Measurements from ENCODE around the gene OSTM1. TPM values are rescaled to one million over a fixed set of nuclear protein-coding genes. Genes with fewer than 3 reads are reported as not detected.

OSTM1 gene
- total and polyA plus RNA-seq, 2 of the 13 experiments (the other 11 are each of a cell fraction or from before 2014, with no cell fraction given): 8.7 to 20.5 TPM

DNA sequence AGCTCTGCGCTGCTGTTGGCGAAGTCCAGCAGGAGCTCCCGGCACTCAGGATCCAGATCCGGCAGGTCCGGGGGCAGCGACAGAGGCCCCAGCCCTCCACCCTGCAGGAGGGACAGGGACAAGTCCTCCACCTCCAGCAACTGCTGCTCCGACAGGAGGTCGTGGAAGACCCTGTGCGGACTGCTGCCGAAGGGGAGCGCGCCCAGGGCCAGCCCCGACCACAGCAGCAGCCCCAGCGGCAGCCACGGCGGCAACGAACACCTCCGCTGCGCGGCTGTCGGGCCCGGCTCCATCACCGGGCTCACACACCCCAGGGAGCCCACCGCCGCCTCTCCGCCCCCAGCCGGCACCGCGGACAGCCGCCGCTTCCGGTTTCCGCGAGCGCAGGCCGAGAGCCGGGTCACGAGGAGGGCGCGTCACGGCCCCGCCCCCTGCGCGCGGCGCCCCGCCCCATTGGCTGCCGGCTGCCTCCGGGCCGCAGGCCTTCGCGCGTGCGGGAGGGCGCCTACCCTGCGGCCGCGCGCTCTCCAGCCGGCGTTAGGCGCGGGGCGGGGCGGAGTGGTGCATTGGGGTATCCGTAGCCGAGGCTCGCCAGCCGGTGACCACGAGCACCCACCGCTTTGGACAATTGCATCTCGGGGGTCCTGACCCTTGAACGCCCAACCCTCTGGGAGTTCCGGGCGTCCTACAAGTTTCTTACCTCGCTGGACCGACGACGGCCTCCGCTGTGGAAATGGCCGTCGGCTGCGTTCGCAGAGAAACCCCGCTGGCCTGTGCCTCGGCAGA, at the start of gene OSTM1 (continued):
- TF ChIP-seq ZNF513 (CRISPR knock-in tag; conservative IDR thresholded peaks at IDR 0.05): no peak
- TF ChIP-seq ARID5B (CRISPR knock-in tag; IDR thresholded peaks at IDR 0.05): no peak
- TF ChIP-seq ZNF33A (CRISPR knock-in tag; IDR thresholded peaks at IDR 0.05; ENCODE audit: borderline replicate concordance): no peak
- TF ChIP-seq, protein P1, sequence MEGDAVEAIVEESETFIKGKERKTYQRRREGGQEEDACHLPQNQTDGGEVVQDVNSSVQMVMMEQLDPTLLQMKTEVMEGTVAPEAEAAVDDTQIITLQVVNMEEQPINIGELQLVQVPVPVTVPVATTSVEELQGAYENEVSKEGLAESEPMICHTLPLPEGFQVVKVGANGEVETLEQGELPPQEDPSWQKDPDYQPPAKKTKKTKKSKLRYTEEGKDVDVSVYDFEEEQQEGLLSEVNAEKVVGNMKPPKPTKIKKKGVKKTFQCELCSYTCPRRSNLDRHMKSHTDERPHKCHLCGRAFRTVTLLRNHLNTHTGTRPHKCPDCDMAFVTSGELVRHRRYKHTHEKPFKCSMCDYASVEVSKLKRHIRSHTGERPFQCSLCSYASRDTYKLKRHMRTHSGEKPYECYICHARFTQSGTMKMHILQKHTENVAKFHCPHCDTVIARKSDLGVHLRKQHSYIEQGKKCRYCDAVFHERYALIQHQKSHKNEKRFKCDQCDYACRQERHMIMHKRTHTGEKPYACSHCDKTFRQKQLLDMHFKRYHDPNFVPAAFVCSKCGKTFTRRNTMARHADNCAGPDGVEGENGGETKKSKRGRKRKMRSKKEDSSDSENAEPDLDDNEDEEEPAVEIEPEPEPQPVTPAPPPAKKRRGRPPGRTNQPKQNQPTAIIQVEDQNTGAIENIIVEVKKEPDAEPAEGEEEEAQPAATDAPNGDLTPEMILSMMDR (CRISPR knock-in tag; IDR thresholded peaks at IDR 0.05): 0 out of 2 replicates have a peak, but pooled peaks have one; percentile 6
- TF ChIP-seq BCL3 (CRISPR knock-in tag; IDR thresholded peaks at IDR 0.05): peak; percentile 96
- peak; percentile 49 for TF ChIP-seq ASH2L (IDR thresholded peaks at IDR 0.05; ENCODE audit: insufficient read length, low read depth, low read length)
- peak; percentile 55; the same call in 1 of the 2 replicates for TF ChIP-seq GATAD1 (CRISPR knock-in tag; IDR thresholded peaks at IDR 0.05)
- TF ChIP-seq SP140L (CRISPR knock-in tag; IDR thresholded peaks at IDR 0.05; ENCODE audit: borderline replicate concordance): no peak; the same call in 1 of the 2 replicates
- TF ChIP-seq PHF8 (CRISPR knock-in tag; IDR thresholded peaks at IDR 0.05): peak; percentile 88
- TF ChIP-seq HMGXB4 (CRISPR knock-in tag; IDR thresholded peaks at IDR 0.05; ENCODE audit: borderline replicate concordance in 1 of 2, low read depth in 1 of 2): peak; percentile 52 to 57; a peak in 3 of 4 replicates
- TF ChIP-seq ZNF263 (CRISPR knock-in tag; IDR thresholded peaks at IDR 0.05): peak; percentile 74; the same call in 1 of the 2 replicates
- no peak for TF ChIP-seq ZMYM3 (CRISPR knock-in tag; IDR thresholded peaks at IDR 0.05)
- TF ChIP-seq, protein P2, sequence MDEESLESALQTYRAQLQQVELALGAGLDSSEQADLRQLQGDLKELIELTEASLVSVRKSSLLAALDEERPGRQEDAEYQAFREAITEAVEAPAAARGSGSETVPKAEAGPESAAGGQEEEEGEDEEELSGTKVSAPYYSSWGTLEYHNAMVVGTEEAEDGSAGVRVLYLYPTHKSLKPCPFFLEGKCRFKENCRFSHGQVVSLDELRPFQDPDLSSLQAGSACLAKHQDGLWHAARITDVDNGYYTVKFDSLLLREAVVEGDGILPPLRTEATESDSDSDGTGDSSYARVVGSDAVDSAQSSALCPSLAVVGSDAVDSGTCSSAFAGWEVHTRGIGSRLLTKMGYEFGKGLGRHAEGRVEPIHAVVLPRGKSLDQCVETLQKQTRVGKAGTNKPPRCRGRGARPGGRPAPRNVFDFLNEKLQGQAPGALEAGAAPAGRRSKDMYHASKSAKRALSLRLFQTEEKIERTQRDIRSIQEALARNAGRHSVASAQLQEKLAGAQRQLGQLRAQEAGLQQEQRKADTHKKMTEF (CRISPR knock-in tag; IDR thresholded peaks at IDR 0.05): peak; percentile 53; the same call in 1 of the 2 replicates
- TF ChIP-seq GTF2F1 (IDR thresholded peaks at IDR 0.05; ENCODE audit: low read length): no peak
